ENCODE results near the gene PAGR1. TPM values are rescaled to one million over a fixed set of nuclear protein-coding genes. Genes with fewer than 3 reads are reported as not detected.

The PAGR1 gene
- total and polyA plus RNA-seq, 2 of the 13 experiments (the other 11 are each of a cell fraction or from before 2014, with no cell fraction given) = 9.8 to 66.4 TPM

DNA sequence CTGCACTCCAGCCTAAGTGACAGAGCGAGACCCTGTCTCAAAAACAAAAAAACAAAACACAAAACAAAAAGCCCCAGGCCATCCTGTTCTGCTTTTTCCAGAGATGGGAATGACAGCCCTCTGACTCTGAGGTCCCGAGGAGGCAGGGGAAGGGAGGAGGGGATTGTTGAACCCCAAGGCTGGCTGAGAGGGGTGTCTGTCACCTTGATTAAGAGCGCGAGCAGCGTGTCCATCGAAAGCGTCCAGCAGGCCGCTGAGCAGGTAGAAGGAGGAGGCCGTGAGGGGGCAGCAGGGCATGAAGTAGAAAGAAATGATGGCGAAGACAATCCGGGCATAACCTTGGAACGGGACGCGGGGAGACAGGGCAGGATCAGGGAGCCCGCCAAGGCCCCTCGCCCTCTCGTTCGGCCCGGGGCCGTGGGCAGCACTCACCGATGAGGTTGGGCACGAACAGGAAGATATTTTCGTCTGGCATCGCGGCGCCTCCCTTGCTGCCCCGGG, 46.5 kb downstream of the PAGR1 start (continued):
- no peak for TF ChIP-seq TBX2 (CRISPR knock-in tag; IDR thresholded peaks at IDR 0.05; ENCODE audit: borderline replicate concordance)
- TF ChIP-seq, protein P1, sequence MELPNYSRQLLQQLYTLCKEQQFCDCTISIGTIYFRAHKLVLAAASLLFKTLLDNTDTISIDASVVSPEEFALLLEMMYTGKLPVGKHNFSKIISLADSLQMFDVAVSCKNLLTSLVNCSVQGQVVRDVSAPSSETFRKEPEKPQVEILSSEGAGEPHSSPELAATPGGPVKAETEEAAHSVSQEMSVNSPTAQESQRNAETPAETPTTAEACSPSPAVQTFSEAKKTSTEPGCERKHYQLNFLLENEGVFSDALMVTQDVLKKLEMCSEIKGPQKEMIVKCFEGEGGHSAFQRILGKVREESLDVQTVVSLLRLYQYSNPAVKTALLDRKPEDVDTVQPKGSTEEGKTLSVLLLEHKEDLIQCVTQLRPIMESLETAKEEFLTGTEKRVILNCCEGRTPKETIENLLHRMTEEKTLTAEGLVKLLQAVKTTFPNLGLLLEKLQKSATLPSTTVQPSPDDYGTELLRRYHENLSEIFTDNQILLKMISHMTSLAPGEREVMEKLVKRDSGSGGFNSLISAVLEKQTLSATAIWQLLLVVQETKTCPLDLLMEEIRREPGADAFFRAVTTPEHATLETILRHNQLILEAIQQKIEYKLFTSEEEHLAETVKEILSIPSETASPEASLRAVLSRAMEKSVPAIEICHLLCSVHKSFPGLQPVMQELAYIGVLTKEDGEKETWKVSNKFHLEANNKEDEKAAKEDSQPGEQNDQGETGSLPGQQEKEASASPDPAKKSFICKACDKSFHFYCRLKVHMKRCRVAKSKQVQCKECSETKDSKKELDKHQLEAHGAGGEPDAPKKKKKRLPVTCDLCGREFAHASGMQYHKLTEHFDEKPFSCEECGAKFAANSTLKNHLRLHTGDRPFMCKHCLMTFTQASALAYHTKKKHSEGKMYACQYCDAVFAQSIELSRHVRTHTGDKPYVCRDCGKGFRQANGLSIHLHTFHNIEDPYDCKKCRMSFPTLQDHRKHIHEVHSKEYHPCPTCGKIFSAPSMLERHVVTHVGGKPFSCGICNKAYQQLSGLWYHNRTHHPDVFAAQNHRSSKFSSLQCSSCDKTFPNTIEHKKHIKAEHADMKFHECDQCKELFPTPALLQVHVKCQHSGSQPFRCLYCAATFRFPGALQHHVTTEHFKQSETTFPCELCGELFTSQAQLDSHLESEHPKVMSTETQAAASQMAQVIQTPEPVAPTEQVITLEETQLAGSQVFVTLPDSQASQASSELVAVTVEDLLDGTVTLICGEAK (IDR thresholded peaks at IDR 0.05) = no peak
- TF ChIP-seq, protein P1 (CRISPR knock-in tag; IDR thresholded peaks at IDR 0.05) = peak; percentile 47; the same call in 1 of the 2 replicates
- 0 out of 2 replicates have a peak, but pooled peaks have one; percentile 4 for TF ChIP-seq ZBTB8A (CRISPR knock-in tag; IDR thresholded peaks at IDR 0.05; ENCODE audit: borderline replicate concordance, low read depth)
- no peak for TF ChIP-seq NONO (IDR thresholded peaks at IDR 0.05)
- 0 out of 2 replicates have a peak, but pooled peaks have one; percentile 2 for TF ChIP-seq NONO (CRISPR knock-in tag; conservative IDR thresholded peaks at IDR 0.05)
- no peak for TF ChIP-seq TRIM24 (CRISPR knock-in tag; IDR thresholded peaks at IDR 0.05)
- no peak for TF ChIP-seq ZNF546 (CRISPR knock-in tag; conservative IDR thresholded peaks at IDR 0.05)
- no peak for TF ChIP-seq ZNF430 (CRISPR knock-in tag; IDR thresholded peaks at IDR 0.05)
- TF ChIP-seq SCMH1 (CRISPR knock-in tag; IDR thresholded peaks at IDR 0.05; ENCODE audit: borderline replicate concordance) = no peak
- TF ChIP-seq, protein P2, sequence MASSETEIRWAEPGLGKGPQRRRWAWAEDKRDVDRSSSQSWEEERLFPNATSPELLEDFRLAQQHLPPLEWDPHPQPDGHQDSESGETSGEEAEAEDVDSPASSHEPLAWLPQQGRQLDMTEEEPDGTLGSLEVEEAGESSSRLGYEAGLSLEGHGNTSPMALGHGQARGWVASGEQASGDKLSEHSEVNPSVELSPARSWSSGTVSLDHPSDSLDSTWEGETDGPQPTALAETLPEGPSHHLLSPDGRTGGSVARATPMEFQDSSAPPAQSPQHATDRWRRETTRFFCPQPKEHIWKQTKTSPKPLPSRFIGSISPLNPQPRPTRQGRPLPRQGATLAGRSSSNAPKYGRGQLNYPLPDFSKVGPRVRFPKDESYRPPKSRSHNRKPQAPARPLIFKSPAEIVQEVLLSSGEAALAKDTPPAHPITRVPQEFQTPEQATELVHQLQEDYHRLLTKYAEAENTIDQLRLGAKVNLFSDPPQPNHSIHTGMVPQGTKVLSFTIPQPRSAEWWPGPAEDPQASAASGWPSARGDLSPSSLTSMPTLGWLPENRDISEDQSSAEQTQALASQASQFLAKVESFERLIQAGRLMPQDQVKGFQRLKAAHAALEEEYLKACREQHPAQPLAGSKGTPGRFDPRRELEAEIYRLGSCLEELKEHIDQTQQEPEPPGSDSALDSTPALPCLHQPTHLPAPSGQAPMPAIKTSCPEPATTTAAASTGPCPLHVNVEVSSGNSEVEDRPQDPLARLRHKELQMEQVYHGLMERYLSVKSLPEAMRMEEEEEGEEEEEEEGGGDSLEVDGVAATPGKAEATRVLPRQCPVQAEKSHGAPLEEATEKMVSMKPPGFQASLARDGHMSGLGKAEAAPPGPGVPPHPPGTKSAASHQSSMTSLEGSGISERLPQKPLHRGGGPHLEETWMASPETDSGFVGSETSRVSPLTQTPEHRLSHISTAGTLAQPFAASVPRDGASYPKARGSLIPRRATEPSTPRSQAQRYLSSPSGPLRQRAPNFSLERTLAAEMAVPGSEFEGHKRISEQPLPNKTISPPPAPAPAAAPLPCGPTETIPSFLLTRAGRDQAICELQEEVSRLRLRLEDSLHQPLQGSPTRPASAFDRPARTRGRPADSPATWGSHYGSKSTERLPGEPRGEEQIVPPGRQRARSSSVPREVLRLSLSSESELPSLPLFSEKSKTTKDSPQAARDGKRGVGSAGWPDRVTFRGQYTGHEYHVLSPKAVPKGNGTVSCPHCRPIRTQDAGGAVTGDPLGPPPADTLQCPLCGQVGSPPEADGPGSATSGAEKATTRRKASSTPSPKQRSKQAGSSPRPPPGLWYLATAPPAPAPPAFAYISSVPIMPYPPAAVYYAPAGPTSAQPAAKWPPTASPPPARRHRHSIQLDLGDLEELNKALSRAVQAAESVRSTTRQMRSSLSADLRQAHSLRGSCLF (CRISPR knock-in tag; IDR thresholded peaks at IDR 0.05; ENCODE audit: borderline replicate concordance) = no peak
- no peak for TF ChIP-seq ZNF775 (CRISPR knock-in tag; IDR thresholded peaks at IDR 0.05; ENCODE audit: borderline replicate concordance)
- TF ChIP-seq MTA3 (CRISPR knock-in tag; IDR thresholded peaks at IDR 0.05) = no peak
- 0 out of 2 replicates have a peak, but pooled peaks have one; percentile 32 for TF ChIP-seq MIER2 (CRISPR knock-in tag; IDR thresholded peaks at IDR 0.05)
- TF ChIP-seq GATAD1 (CRISPR knock-in tag; IDR thresholded peaks at IDR 0.05) = no peak
- TF ChIP-seq, protein P3, sequence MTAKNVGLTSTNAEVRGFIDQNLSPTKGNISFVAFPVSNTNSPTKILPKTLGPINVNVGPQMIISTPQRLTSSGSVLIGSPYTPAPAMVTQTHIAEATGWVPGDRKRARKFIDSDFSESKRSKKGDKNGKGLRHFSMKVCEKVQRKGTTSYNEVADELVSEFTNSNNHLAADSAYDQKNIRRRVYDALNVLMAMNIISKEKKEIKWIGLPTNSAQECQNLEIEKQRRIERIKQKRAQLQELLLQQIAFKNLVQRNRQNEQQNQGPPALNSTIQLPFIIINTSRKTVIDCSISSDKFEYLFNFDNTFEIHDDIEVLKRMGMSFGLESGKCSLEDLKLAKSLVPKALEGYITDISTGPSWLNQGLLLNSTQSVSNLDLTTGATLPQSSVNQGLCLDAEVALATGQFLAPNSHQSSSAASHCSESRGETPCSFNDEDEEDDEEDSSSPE (CRISPR knock-in tag; IDR thresholded peaks at IDR 0.05) = no peak

Measured in HepG2 (cell line).